HuH-7 (cell line): ENCODE results near the gene BTBD9.

ENCODE experiments used
- DNase-seq: peaks from one replicate; pipeline ENCODE4 v3.0.0; 2011; ENCODE audit warnings: low spot score

Gene BTBD9

DNA sequence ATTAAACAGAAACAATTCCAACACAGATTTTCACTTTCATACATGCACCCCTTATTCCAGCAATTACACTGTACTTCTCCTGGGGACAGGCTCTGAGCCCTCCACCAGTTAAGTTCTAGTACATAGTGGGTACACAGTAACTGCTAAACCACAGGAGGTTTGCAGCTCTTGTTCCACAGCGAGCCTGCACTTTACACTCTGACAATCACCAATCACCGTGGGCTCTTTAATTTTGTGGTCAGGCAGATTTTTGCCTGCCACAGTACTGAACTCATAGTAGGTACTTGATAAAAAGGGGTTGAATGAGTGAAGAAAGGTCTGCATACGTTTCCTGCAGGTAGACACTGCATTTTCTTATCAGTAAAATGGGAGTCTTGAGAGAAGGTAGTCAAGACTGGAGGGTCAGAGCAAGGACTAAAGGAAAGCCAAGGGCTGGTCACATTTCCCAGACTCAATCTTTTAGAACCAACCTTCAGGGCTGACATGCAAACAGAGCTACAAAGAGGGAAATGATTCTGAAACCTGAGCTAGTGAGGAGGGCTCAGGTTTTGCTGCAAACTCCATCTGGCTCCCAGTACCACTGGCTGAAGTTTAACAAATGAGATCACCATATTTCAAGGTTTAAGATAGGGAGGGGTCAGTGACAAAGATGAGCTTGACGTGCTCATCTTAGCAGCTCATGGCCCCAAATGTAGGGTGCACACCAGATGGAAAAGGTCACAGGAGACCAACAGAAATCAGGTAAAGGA, 404.6 kb downstream of the BTBD9 start:
- no peak for DNase-seq

DNA sequence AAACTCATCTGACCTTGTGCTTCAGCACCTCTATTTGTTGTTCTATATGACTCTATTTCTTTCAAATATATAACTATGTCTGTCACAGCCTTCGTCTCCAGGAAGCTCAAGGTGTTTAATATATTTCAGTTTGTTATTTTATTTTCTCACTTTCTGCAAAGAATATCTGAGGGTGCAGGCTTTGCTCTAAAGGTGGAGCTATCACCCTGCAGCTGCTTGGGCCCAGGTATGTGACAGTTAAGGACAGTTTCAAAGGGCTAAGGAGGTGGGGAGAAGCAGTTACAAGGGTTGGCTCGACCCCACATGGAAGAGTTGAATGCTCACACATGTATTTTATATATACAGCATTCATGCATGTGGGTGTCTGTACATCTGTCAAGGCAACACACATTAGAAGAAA, 405.6 kb downstream of the BTBD9 start:
- no peak for DNase-seq

DNA sequence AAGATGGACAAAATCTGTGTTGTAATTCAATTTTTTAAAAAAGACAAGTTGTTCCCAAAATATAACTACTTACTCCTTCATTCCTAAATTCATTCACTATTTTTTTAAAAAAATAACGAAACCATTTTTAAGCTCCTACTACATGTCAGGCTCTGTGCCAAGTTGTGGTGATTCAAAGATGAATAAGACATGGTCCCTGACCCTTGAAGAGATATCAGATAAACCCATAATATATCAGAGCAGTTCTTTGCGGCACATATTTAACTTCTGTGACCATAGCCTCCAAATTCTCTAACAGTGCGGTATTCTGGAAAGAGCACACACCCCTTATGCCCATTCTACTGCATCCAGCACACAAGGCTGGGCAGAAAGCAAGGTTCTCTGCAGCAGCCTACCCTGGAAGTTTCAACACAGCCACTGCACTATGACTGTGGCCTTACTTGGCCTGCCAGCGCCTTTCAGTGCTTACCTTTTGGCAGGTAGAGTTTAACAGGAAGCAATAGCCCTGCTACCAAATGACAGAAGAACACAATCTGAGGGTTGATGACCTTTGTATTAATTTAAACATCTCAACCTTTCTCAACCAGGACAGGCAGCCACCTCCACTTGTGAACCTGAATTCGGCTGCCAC, 406.5 kb downstream of the BTBD9 start:
- no peak for DNase-seq

GRCh38 chr6:38225766-38226165, 414.0 kb downstream of the BTBD9 start:
- DNase-seq: no peak

DNA sequence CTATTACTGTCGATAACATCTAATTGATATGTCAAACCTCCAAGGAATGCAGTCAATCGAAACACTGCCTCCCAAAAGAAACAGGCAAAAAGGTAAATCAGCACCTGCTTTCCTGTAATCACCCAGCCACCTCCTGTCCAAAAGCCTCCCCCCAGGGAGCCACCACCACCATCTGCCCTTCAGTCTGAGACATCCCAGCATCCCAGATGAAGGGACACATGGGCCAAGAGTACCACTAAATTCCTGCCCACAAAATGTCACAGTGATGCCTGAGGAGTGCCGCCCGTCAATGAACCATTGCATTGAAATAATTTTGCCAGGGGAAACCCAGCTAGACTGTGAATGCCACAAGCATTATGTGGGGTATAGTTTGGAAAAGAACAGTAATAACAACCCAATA, 418.5 kb downstream of the BTBD9 start:
- DNase-seq: no peak

- no peak for DNase-seq
Observed at GRCh38 chr6:38220069-38220723, 419.5 kb downstream of the BTBD9 start.

DNA sequence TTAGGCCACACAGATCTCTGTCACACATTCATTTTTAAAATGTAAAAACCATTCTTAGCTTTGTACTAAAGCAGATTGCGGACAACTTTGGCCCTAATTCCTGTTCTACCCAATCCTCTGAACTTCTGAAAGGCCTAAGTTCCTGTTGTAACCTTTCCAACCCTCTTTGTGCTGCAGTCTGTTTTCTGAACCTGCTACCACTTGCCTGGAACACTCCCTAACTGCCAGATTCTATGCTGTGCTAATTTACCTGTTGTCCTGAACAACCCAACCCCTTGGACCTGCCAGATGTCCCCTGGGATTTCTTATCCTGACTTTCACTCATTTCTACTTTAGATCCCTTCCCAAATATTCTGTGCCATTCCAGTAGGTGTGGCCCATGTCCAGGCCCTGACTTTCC, 421.5 kb downstream of the BTBD9 start:
- no peak for DNase-seq

- no peak for DNase-seq
Observed at GRCh38 chr6:38216451-38216850, 423.3 kb downstream of the BTBD9 start.

- no peak for DNase-seq
Observed at GRCh38 chr6:38215651-38216311, 423.9 kb downstream of the BTBD9 start.

- no peak for DNase-seq
Observed at GRCh38 chr6:38215225-38215624, 424.5 kb downstream of the BTBD9 start.

DNA sequence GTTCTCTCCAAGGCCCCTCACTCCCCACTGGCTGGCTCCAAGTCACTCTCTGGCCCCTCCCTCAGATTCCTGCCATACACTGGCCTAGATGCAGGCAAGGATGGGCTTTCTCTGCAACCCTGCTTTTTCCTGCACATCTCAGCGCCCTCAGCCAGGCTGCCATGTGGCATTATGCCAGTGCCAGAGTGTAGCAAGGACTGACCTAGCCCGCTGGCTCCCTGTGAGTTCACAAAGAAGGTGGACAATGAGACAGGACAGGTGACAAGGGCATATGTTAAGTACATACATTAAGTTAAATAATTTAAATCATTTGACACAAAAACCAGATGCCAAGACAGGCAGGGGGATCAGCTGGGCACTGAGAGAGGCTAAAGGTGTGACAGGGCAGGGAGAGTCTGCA, 425.6 kb downstream of the BTBD9 start:
- DNase-seq: no peak

- DNase-seq: no peak
Observed at GRCh38 chr6:38213251-38213658, 426.5 kb downstream of the BTBD9 start.

DNA sequence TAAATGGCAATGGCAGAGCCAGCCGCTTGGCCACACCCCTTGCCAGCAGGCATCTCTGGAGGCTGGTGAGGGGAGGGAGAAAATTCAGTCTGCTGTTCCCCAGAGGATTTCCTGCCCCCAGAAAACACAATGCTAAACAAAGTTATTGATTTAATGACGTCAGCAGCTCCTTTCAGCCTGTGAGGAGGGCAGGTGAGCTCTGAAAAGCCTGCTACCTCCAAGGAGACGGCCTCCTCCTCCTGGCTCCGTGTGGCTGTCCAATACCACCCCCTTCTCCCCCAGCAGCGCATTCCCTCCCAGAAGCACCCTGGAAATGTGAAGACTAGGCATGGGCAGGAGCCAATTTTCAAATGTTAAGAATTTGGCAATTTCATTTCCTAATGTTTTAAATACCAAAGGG, 427.1 kb downstream of the BTBD9 start:
- no peak for DNase-seq

DNA sequence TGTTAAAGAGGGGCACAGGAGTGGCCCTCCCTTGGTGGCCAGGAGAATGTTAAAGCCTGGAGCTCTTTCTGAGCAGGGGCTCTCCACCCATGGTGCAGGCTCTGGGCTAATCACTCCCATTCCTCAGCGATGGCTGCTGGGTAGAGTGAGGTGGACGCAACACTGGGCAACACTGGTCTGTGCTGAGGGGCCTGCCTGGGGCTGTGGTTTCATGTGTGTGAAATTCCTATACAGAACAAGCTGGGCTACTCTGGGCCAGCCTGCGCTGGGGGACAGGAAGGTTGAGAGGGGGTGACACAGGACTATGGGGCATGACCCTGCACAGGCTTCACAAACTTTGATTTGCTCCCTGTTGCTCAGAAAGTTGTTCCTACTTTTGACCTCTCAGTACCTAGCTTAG, 427.6 kb downstream of the BTBD9 start:
- no peak for DNase-seq

- no peak for DNase-seq
Observed at GRCh38 chr6:38209371-38210260, 430.1 kb downstream of the BTBD9 start.

GRCh38 chr6:38208028-38208427, 431.7 kb downstream of the BTBD9 start:
- DNase-seq: no peak

DNA sequence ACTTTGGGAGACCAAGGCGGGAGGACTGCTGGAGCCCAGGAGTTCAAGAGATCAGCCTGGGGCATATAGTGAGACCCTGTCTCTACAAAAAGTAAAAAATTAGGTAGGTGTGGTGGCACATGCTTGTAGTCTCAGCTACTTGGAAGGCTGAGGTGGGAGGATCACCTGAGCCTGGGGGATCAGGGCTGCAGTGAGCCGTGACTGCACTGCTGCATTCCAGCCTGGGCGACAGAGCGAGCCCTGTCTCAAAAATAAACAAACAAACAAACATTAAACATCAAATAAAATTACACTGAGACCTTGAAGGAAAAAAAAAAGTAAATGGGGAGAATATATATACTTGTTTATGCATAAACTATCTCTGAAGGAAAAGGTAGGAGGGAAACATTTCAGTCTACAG, 432.4 kb downstream of the BTBD9 start:
- DNase-seq: no peak

GRCh38 chr6:38198219-38198618, 441.5 kb downstream of the BTBD9 start:
- DNase-seq: no peak

DNA sequence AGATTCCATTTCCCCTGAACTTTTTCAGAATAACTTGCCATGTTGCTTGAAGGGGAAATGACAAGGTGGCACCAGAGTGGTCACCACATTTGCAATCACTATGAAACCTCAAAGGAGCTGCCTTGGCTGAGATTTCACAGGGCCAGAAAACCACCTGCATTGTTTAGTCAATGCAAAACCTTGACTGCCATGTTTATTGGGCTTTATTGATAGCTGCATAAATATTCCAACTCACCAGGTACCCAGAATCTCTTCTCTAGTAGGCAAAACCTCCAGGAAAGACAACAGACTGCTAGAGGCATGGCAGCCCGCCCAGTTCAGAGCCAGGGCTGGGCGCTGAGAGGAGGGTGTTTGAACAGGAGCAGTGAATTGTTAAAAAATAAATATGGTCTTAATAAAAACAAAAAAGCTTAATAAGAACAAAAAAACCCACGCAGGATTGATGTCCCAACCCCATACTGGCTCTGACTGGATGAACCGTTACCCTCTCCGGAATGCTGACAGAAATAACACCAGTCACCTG, 444.6 kb downstream of the BTBD9 start:
- DNase-seq: no peak

GRCh38 chr6:38194589-38194988, 445.1 kb downstream of the BTBD9 start:
- no peak for DNase-seq

GRCh38 chr6:38194282-38194572, 445.5 kb downstream of the BTBD9 start:
- no peak for DNase-seq
